Activated T-helper 17 cell treated with anti-CD3 and anti-CD28 coated beads, Interleukin-2, amount 50 U/mL, for 72 hours (primary cell): ENCODE results near the gene PHYKPL. TPM values are rescaled to one million over a fixed set of nuclear protein-coding genes. Genes with fewer than 3 reads are reported as not detected.
"Not testable (repeated sequence)": the region's sequence is repeated elsewhere in the genome, so short reads cannot be mapped to it uniquely, and the experiment has no call there.

Experiments used
- ATAC-seq: fragments of 150-1000 bp; cut with Tn5 transposase; replicated peaks from 2 replicates; pipeline ENCODE4 v1.10.0; 2021; ENCODE audit warnings: mild to moderate bottlenecking, moderate library complexity
- H3K27ac Mint-ChIP-seq: one replicate; pipeline ENCODE4 v1.8.0; 2022; ENCODE audit warnings: mixed read lengths
- H3K27me3 Mint-ChIP-seq: one replicate; pipeline ENCODE4 v1.8.0; 2022; ENCODE audit warnings: mixed read lengths
- H3K36me3 Mint-ChIP-seq: one replicate; pipeline ENCODE4 v1.8.0; 2022; ENCODE audit warnings: low read depth, mild to moderate bottlenecking, mixed read lengths
- H3K4me1 Mint-ChIP-seq: one replicate; pipeline ENCODE4 v1.8.0; 2022; ENCODE audit warnings: mixed read lengths
- H3K4me3 Mint-ChIP-seq: one replicate; pipeline ENCODE4 v1.8.0; 2022; ENCODE audit warnings: mild to moderate bottlenecking, mixed read lengths
- H3K9me3 Mint-ChIP-seq: one replicate; pipeline ENCODE4 v1.8.0; 2022; ENCODE audit warnings: mixed read lengths
- total RNA-seq, 2 donors: library from RNA; stranded (reverse); gene quantifications; one replicate each; pipeline ENCODE4 v1.2.3, GENCODE V29; 2022

Gene PHYKPL
- total RNA-seq, 2 donors from 2014 or later, result 91.9 to 112 TPM

DNA sequence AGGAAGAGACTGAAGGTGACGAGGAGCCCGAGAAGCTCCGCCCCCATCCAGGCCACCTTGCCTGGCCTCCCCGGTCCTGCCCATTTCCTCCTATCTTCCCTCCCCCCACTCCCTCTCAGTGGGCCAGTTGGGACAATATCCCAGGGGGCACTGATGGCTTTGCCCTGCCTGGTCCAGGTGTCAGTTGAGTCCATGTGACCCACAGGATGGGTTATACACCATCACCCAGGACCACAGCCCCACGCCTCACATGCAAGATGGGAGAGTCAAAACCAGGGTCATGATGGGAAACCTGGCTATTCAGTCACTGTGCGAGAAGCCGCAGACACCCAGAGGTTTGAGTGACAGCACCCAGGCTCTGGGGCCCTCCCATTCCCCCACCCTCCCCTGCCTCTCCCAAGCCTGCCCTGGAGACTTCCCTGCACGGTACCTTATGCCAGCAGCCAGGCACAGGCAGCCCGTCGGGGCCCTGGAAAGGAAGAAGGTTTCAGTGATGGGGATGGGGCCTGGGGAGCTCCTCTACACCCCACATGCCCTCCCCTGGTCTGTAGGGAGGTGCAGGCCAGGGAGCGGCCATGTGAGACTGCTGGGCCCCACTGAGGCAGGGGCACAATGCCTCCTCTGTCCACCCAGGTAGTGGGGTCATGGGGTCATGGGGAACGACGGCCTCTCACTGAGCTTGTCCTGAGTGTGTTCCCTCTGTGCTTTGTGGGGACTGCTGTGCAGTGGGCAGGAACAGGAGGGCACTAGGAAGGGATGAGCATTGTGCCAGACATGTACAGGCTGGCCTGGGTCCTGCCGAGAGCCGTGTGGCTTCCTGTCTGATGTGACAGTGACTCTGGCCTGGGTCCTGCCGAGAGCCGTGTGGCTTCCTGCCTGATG, 6.3 kb upstream of the PHYKPL start:
- Mint-ChIP-seq H3K4me1 (peaks cover 25% of the 10 kb centered on the region), H3K27me3 (no peaks in the 10 kb centered on the region), H3K27ac (peak overlapping the region; percentile 76), H3K9me3 (no peaks in the 10 kb centered on the region), H3K4me3 (peak overlapping the region; percentile 67), H3K36me3 (no peaks in the 10 kb centered on the region)
- peak; percentile 49 for ATAC-seq

GRCh38 chr5:178238313-178238635, 5.7 kb upstream of the PHYKPL start:
- Mint-ChIP-seq H3K4me3 (peak overlapping the region; percentile 67), H3K27ac (peak overlapping the region; percentile 76), H3K27me3 (no peaks in the 10 kb centered on the region), H3K4me1 (peaks cover 25% of the 10 kb centered on the region), H3K9me3 (no peaks in the 10 kb centered on the region), H3K36me3 (no peaks in the 10 kb centered on the region)
- no peak for ATAC-seq

- peaks cover 25% of the 10 kb centered on the region for H3K4me1 Mint-ChIP-seq
- H3K27me3 Mint-ChIP-seq, result no peaks in the 10 kb centered on the region
- H3K36me3 Mint-ChIP-seq, result no peaks in the 10 kb centered on the region
- H3K27ac Mint-ChIP-seq, result peak overlapping the region; percentile 76
- no peaks in the 10 kb centered on the region for H3K9me3 Mint-ChIP-seq
- peak overlapping the region; percentile 67 for H3K4me3 Mint-ChIP-seq
- ATAC-seq, result no peak
Measured at GRCh38 chr5:178237431-178238312, 5.1 kb upstream of the PHYKPL start.

DNA sequence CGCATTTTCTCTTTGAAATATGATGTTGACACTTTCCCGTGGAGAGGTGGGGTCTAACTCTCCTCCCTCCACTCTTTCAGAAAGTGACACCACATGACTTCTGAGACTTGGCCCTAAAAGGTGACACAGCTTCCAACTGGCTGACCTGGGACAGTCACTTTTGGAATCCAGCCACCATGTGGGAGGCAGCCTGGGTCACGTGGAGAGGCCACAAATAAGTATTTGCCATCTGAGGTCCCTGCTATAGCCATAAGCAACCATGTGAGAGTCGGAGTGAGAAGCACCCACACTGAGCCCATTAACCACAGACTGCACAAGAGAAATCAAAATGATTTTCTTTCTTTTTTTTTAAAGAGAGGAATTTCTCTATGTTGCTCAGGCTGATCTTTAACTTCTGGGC, 4.1 kb upstream of the PHYKPL start:
- H3K27ac Mint-ChIP-seq, result peak overlapping the region; percentile 76

GRCh38 chr5:178236126-178236525, 3.5 kb upstream of the PHYKPL start:
- Mint-ChIP-seq H3K9me3 (no peaks in the 10 kb centered on the region), H3K4me1 (peaks cover 28% of the 10 kb centered on the region), H3K4me3 (no peak overlapping the region), H3K27ac (no peak overlapping the region), H3K36me3 (peaks cover 8% of the 10 kb centered on the region), H3K27me3 (no peaks in the 10 kb centered on the region)
- no peak for ATAC-seq

More for the DNA sequence above, 4.1 kb upstream of the PHYKPL start:
- Mint-ChIP-seq H3K36me3 (peaks cover 3% of the 10 kb centered on the region), H3K4me3 (no peak overlapping the region), H3K4me1 (peaks cover 25% of the 10 kb centered on the region), H3K27me3 (no peaks in the 10 kb centered on the region), H3K9me3 (no peaks in the 10 kb centered on the region)
- ATAC-seq, result peak; percentile 6

DNA sequence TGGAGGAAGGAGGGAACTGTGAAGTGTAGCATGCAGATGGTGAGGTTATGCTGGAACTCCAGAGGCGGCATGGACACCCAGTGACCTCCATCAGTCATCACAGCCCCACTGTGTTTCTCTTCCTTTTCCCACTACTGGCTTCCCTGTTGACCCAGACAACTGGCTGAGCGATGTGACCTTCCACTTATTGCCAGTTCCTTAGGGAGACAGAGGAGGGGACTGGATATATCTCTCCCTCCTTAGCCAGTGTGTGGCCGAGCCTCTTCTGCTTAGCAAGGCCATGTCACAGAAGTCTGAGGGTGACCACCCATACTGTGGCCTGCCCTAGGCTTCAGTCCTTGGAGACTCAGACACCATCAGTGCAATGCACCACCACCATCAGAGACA, 3.0 kb upstream of the PHYKPL start:
- Mint-ChIP-seq H3K9me3 (no peaks in the 10 kb centered on the region), H3K36me3 (peaks cover 14% of the 10 kb centered on the region), H3K4me3 (no peak overlapping the region), H3K4me1 (peaks cover 28% of the 10 kb centered on the region), H3K27ac (no peak overlapping the region), H3K27me3 (no peaks in the 10 kb centered on the region)
- no peak for ATAC-seq

DNA sequence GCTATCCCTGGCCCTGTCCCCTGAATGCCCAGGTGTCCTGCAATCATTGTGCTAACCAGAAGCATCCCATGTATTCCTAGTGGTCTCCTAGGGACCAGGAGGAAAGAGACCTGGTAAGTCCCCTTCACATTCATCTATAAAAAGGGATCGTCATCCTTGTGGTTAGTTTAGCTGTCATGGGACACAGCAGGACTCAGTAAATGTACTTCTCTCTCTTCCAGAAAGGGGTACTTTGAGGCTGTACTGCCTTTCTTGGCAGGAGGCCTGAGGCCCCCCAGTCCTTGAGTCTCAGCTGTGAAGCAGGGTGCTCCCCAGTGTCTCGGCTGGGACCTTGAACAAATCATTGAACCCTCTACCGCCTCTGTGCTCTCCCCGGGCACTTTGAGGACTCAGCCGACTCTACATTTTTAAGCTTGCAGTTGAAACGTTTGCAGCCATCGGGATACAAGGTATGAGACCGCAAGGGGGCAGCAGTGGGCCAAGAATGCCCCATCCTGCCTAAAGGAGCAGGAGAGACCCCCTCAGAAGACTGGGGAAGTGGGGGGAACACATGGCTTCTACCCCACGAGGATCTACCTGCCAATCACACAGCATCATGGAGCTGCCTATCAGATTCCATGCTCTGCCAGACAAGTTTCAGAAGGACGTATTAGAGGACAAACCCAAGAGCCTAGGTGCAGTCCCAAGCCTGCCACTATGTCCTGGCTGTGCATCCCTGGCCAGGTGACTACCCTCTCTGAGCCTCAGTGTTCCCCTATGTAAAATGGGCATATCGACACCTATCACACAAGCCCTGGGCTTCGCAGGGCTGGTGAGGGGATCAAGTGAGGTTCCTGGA, 2.4 kb upstream of the PHYKPL start:
- no peaks in the 10 kb centered on the region for H3K27me3 Mint-ChIP-seq
- H3K9me3 Mint-ChIP-seq, result no peaks in the 10 kb centered on the region
- peaks cover 29% of the 10 kb centered on the region for H3K4me1 Mint-ChIP-seq
- no peak overlapping the region for H3K4me3 Mint-ChIP-seq
- peak overlapping the region; percentile 3 for H3K27ac Mint-ChIP-seq
- peaks cover 20% of the 10 kb centered on the region for H3K36me3 Mint-ChIP-seq
- no peak for ATAC-seq

- Mint-ChIP-seq H3K36me3 (peaks cover 27% of the 10 kb centered on the region), H3K4me1 (peaks cover 33% of the 10 kb centered on the region), H3K9me3 (no peaks in the 10 kb centered on the region), H3K27ac (peak overlapping the region; percentile 3), H3K27me3 (no peaks in the 10 kb centered on the region), H3K4me3 (peak overlapping the region; percentile 65)
- no peak for ATAC-seq
Measured at GRCh38 chr5:178234121-178234749, 1.6 kb upstream of the PHYKPL start.

- H3K4me3 Mint-ChIP-seq, result peak overlapping the region; percentile 65
- H3K27ac Mint-ChIP-seq, result peak overlapping the region; percentile 85
- ATAC-seq, result no peak
- no peaks in the 10 kb centered on the region for H3K9me3 Mint-ChIP-seq
- H3K36me3 Mint-ChIP-seq, result peaks cover 40% of the 10 kb centered on the region
- H3K4me1 Mint-ChIP-seq, result peaks cover 34% of the 10 kb centered on the region
- H3K27me3 Mint-ChIP-seq, result no peaks in the 10 kb centered on the region
Measured at GRCh38 chr5:178232920-178233429, 373 bp upstream of the PHYKPL start.

- Mint-ChIP-seq H3K9me3 (no peaks in the 10 kb centered on the region), H3K27me3 (no peaks in the 10 kb centered on the region), H3K4me3 (peak overlapping the region; percentile 89), H3K27ac (peak overlapping the region; percentile 89), H3K4me1 (peaks cover 43% of the 10 kb centered on the region), H3K36me3 (peaks cover 53% of the 10 kb centered on the region)
- ATAC-seq, result peak; percentile 5
Measured at GRCh38 chr5:178231539-178232123, 971 bp downstream of the PHYKPL start.

DNA sequence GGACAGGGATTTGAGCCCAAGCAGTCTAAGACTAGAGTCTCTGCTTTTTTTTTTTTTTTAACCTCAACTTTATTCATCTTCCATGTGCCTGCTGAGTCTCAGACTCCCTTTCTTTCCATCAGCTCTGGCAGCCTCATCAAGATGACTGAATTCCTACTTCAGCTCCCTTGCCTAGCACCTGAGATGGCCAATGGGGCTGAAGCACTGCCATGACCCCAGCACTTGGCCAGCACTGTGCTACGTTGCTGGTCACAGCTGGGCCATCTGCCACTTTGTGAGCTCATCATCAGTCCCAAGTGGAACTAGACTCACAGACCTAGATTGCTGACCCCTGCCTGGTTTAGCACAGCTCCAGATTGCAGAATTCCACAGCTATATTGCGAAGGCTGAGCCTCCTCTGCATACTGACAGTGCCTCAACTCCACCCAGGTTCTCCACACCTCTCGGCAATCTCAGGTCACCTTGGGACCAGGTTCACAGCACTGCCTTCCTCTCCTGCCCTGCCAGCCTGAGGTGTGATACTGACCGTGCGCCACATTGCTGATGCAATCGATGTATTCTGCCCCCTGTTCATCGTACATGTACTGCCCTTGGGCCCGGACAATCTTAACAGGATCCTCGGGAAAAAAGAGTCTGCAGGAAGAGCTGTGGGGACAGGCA, 1.6 kb downstream of the PHYKPL start:
- no peaks in the 10 kb centered on the region for H3K27me3 Mint-ChIP-seq
- H3K27ac Mint-ChIP-seq, result peak overlapping the region; percentile 89
- H3K36me3 Mint-ChIP-seq, result peaks cover 59% of the 10 kb centered on the region
- no peaks in the 10 kb centered on the region for H3K9me3 Mint-ChIP-seq
- H3K4me3 Mint-ChIP-seq, result peak overlapping the region; percentile 89
- ATAC-seq, result no peak
- peaks cover 43% of the 10 kb centered on the region for H3K4me1 Mint-ChIP-seq

- Mint-ChIP-seq H3K9me3 (no peaks in the 10 kb centered on the region), H3K36me3 (peaks cover 71% of the 10 kb centered on the region), H3K27me3 (no peaks in the 10 kb centered on the region), H3K27ac (peak overlapping the region; percentile 89), H3K4me3 (peak overlapping the region; percentile 89), H3K4me1 (peaks cover 37% of the 10 kb centered on the region)
- ATAC-seq, result no peak
Measured at GRCh38 chr5:178229861-178230260, 2.7 kb downstream of the PHYKPL start.

DNA sequence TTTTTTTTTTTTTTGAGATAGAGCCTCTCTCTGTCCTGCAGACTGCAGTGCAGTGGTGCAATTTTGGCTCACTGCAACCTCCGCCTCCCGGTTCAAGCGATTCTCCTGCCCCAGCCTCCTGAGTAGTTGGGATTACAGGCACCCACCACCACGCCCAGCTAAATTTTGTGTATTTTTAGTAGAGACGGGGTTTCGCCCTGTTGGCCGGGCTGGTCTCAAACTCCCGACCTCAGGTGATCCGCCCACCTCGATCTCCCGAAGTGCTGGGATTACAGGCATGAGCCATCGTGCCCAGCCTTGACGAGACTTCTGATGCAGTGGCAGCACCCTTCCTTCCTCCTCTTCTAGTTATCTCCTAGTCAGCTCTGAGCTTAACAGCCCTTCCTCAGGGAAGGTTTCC, 3.5 kb downstream of the PHYKPL start:
- not testable (repeated sequence) for ATAC-seq, H3K9me3 Mint-ChIP-seq, H3K27me3 Mint-ChIP-seq
- H3K4me3 Mint-ChIP-seq, result peak overlapping the region; percentile 89
- peak overlapping the region; percentile 89 for H3K27ac Mint-ChIP-seq
- H3K36me3 Mint-ChIP-seq, result peaks cover 75% of the 10 kb centered on the region
- peaks cover 36% of the 10 kb centered on the region for H3K4me1 Mint-ChIP-seq
